ENCODE measurements around the gene MCC. TPM values are rescaled to one million over a fixed set of nuclear protein-coding genes. Genes with fewer than 3 reads are reported as not detected.

Gene MCC
- total RNA-seq, 1 donor from 2014 or later = 33.9 TPM

DNA sequence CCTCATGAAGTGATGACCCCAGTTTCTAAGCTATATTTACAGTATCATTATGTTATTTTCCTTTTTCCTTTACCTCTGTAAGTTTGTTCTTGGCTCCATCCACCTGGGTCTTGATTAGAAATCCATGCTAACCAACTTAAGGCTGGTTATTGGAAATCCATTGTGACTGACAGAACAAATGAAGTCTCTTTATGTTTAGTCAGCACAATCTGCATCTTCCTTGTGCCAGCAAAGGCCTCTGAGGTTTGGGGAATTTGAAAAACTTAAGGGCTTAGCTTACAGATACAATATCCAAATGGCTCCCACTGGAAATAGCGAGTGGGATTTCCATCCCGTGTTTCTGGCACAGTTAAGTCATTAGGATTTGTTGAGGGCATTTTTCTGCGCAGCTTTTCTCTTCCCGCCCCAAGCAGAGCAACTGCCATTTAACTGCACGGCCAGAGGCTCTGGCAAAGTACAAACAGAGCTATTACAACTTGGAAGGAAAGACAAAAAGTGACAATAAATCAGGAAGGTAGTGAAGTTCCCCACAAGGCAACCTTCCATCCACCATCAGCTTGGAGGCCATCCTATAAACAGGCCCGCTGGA, 447.5 kb downstream of the MCC start:
- no peaks in the 10 kb centered on the region for H3K27me3 Mint-ChIP-seq (ENCODE audit: low read depth)
- peaks cover 2% of the 10 kb centered on the region for H3K4me1 Mint-ChIP-seq
- TF ChIP-seq, protein P1, sequence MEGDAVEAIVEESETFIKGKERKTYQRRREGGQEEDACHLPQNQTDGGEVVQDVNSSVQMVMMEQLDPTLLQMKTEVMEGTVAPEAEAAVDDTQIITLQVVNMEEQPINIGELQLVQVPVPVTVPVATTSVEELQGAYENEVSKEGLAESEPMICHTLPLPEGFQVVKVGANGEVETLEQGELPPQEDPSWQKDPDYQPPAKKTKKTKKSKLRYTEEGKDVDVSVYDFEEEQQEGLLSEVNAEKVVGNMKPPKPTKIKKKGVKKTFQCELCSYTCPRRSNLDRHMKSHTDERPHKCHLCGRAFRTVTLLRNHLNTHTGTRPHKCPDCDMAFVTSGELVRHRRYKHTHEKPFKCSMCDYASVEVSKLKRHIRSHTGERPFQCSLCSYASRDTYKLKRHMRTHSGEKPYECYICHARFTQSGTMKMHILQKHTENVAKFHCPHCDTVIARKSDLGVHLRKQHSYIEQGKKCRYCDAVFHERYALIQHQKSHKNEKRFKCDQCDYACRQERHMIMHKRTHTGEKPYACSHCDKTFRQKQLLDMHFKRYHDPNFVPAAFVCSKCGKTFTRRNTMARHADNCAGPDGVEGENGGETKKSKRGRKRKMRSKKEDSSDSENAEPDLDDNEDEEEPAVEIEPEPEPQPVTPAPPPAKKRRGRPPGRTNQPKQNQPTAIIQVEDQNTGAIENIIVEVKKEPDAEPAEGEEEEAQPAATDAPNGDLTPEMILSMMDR (IDR thresholded peaks at IDR 0.05; ENCODE audit: unreplicated experiment) = no peak
- H3K4me3 Mint-ChIP-seq = no peak overlapping the region
- peaks cover 24% of the 10 kb centered on the region for H3K36me3 Mint-ChIP-seq
- H3K27ac Mint-ChIP-seq = no peak overlapping the region
- H3K9me3 Mint-ChIP-seq = no peaks in the 10 kb centered on the region
- DNase-seq (ENCODE audit: low spot score in 2 of 2, unreplicated experiment in 2 of 2) = no peak

DNA sequence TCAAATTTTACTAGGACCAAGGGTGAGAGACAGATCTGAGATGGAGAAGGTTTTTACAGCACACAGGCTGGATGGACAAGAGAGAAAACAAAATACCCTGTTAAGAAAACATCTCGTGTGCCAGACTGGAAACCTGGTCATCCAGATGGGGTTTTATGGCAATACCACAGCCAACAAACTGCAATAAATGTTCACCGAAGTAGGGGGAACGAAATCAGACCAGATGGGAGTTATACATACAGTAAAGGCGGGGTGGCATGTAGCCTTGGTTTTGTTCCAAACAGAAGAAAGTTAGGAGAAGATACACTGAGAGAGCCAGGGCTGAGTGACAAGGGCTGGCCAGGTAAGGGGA, 448.3 kb downstream of the MCC start:
- H3K4me1 Mint-ChIP-seq = peaks cover 2% of the 10 kb centered on the region
- H3K27me3 Mint-ChIP-seq (ENCODE audit: low read depth) = no peaks in the 10 kb centered on the region
- no peaks in the 10 kb centered on the region for H3K9me3 Mint-ChIP-seq
- peaks cover 24% of the 10 kb centered on the region for H3K36me3 Mint-ChIP-seq
- TF ChIP-seq, protein P1 (IDR thresholded peaks at IDR 0.05; ENCODE audit: unreplicated experiment) = no peak
- no peak for DNase-seq (ENCODE audit: low spot score in 2 of 2, unreplicated experiment in 2 of 2)
- no peak overlapping the region for H3K4me3 Mint-ChIP-seq
- H3K27ac Mint-ChIP-seq = no peak overlapping the region

DNA sequence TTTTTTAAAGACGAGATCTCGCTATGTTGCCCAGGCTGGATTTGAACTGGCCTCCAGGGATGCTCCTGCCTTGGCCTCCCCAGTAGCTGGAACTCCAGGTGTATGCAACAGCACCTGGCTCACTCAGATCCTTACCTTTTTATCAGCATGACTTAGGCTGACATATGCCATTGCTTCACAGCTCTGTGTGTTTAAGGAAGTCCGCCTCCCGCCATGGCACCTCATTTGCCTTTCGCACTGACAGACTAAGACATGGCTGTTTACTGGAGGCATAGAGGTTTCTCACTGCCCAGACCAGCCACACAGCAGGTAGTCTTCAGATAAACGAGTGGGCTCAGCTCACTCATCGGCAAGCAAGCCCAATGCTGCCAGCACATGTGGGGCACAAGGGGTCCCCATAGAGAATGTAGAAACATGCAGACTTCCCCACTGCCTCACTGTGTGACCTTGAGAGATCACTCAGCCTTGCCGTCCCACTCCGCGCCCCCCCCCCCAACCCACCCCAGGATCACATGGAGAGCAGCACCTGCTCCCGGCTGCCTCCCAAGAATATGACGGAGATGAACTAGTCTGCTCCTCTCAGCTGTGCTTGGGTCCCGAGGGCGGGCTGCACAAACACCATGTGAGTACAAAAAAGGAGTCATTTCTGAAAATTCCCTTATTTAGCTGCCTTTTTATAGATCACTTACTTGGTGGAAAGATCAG, 448.9 kb downstream of the MCC start:
- Mint-ChIP-seq H3K9me3 (no peaks in the 10 kb centered on the region), H3K4me3 (no peak overlapping the region), H3K27me3 (ENCODE audit: low read depth) (no peaks in the 10 kb centered on the region), H3K4me1 (peaks cover 2% of the 10 kb centered on the region), H3K36me3 (peaks cover 22% of the 10 kb centered on the region), H3K27ac (no peak overlapping the region)
- DNase-seq (ENCODE audit: low spot score in 2 of 2, unreplicated experiment in 2 of 2) = no peak
- TF ChIP-seq, protein P1 (IDR thresholded peaks at IDR 0.05; ENCODE audit: unreplicated experiment) = no peak

DNA sequence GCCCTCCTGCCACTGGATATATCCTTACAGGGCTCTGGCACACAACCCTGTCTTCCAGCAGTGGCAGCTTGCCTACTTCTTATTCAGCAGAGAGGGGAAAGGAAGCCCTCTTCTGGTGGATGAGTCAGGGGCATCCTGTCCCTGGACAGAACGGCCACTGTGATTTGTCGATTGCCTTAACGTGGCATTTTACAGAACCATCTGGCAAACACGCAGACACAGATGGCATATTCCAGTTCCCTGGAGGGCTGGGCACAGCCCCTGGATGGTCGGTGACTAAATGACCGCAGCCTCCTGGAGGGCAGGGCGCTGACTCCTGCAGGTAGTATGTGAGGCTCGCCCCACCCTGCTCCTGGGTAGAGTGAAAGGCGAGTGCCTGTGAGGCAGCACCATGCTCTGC, 449.5 kb downstream of the MCC start:
- Mint-ChIP-seq H3K4me3 (no peak overlapping the region), H3K27me3 (ENCODE audit: low read depth) (no peaks in the 10 kb centered on the region), H3K27ac (no peak overlapping the region), H3K4me1 (peaks cover 2% of the 10 kb centered on the region), H3K36me3 (peaks cover 17% of the 10 kb centered on the region), H3K9me3 (no peaks in the 10 kb centered on the region)
- DNase-seq (ENCODE audit: low spot score in 2 of 2, unreplicated experiment in 2 of 2) = no peak
- TF ChIP-seq, protein P1 (IDR thresholded peaks at IDR 0.05; ENCODE audit: unreplicated experiment) = no peak

DNA sequence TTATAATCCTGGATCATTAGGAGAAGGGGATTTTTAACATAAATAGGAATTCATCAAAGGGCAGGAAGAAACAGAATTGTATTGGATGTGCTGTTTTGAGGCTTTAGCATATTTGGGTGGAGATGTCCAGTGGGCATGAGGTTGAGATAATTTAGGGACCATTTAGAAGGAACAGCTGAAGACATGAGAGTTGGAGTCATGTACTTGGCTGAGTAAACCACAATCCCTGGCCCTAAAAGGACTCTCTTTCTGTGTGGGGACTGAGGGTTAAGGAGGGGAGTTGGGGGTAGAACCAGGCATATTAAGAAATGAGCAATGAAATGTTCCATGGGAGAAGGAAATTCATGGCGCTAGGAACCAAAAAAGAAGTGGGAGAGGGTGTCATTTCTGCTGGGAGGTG, 450.1 kb downstream of the MCC start:
- H3K27ac Mint-ChIP-seq = no peak overlapping the region
- no peaks in the 10 kb centered on the region for H3K9me3 Mint-ChIP-seq
- no peaks in the 10 kb centered on the region for H3K27me3 Mint-ChIP-seq (ENCODE audit: low read depth)
- TF ChIP-seq, protein P1 (IDR thresholded peaks at IDR 0.05; ENCODE audit: unreplicated experiment) = no peak
- H3K4me1 Mint-ChIP-seq = peaks cover 2% of the 10 kb centered on the region
- no peak overlapping the region for H3K4me3 Mint-ChIP-seq
- no peak for DNase-seq (ENCODE audit: low spot score in 2 of 2, unreplicated experiment in 2 of 2)
- peaks cover 17% of the 10 kb centered on the region for H3K36me3 Mint-ChIP-seq

All from mesothelial cell of epicardium (in vitro differentiated cells).